GF-D8 (cell line): ENCODE results near the gene NOS2.
"Not testable (repeated sequence)": the region's sequence is repeated elsewhere in the genome, so short reads cannot be mapped to it uniquely, and the experiment has no call there.

ENCODE experiments used
- DNase-seq: peaks from one replicate; lab custom pipeline; 2025; lab: John Stamatoyannopoulos, UW

Gene NOS2

GRCh38 chr17:27755706-27756466 lies 44.4 kb downstream of the NOS2 start:
- no peak for DNase-seq

GRCh38 chr17:27754549-27754948 lies 45.8 kb downstream of the NOS2 start:
- no peak for DNase-seq

- not testable (repeated sequence) for DNase-seq
These were observed 46.6 kb downstream of the NOS2 start for GRCh38 chr17:27753726-27754125.

GRCh38 chr17:27752831-27753619 lies 47.3 kb downstream of the NOS2 start:
- not testable (repeated sequence) for DNase-seq

- no peak for DNase-seq
These were observed 48.5 kb downstream of the NOS2 start for GRCh38 chr17:27751622-27752490.

GRCh38 chr17:27751166-27751565 lies 49.2 kb downstream of the NOS2 start:
- no peak for DNase-seq

- DNase-seq, result not testable (repeated sequence)
These were observed 50.7 kb downstream of the NOS2 start for GRCh38 chr17:27749562-27750150.

- DNase-seq, result no peak
These were observed 51.9 kb downstream of the NOS2 start for GRCh38 chr17:27748360-27748825.

- DNase-seq, result no peak
These were observed 52.6 kb downstream of the NOS2 start for GRCh38 chr17:27747462-27748359.

GRCh38 chr17:27746881-27747280 lies 53.4 kb downstream of the NOS2 start:
- no peak for DNase-seq

GRCh38 chr17:27746320-27746719 lies 54.0 kb downstream of the NOS2 start:
- DNase-seq, result not testable (repeated sequence)

GRCh38 chr17:27745207-27745830 lies 55.0 kb downstream of the NOS2 start:
- not testable (repeated sequence) for DNase-seq

- no peak for DNase-seq
These were observed 56.9 kb downstream of the NOS2 start for GRCh38 chr17:27743281-27743885.

- no peak for DNase-seq
These were observed 58.3 kb downstream of the NOS2 start for GRCh38 chr17:27741971-27742575.

- DNase-seq, result no peak
These were observed 58.9 kb downstream of the NOS2 start for GRCh38 chr17:27741361-27741861.

- not testable (repeated sequence) for DNase-seq
These were observed 59.8 kb downstream of the NOS2 start for GRCh38 chr17:27740541-27740940.

- no peak for DNase-seq
These were observed 66.6 kb downstream of the NOS2 start for GRCh38 chr17:27733773-27734172.

GRCh38 chr17:27732746-27733145 lies 67.6 kb downstream of the NOS2 start:
- not testable (repeated sequence) for DNase-seq

GRCh38 chr17:27725982-27726381 lies 74.3 kb downstream of the NOS2 start:
- DNase-seq, result not testable (repeated sequence)
